ENCODE measurements around the gene COL4A1.

COL4A1 gene

GRCh38 chr13:110244976-110245375, 62.0 kb downstream of the COL4A1 start:
- no peaks in the 10 kb centered on the region for H3K36me3 ChIP-seq (ENCODE audit: insufficient read depth, low read length)
- H2AFZ ChIP-seq (ENCODE audit: low read length, unreplicated experiment): no peak overlapping the region
- peaks cover 51% of the 10 kb centered on the region for H3K4me1 ChIP-seq (ENCODE audit: control insufficient read depth, insufficient read depth, low read length, unreplicated experiment)
- H3K4me3 ChIP-seq (ENCODE audit: low read depth, low read length): no peak overlapping the region
- no peaks in the 10 kb centered on the region for H3K27me3 ChIP-seq (ENCODE audit: insufficient read depth, low read length)
- peaks cover 52% of the 10 kb centered on the region for H3K79me2 ChIP-seq (ENCODE audit: control insufficient read depth, insufficient read depth, low read length, unreplicated experiment)
- H3K27ac ChIP-seq (ENCODE audit: low read depth, low read length): no peak overlapping the region; the same call in 1 of the 2 replicates

DNA sequence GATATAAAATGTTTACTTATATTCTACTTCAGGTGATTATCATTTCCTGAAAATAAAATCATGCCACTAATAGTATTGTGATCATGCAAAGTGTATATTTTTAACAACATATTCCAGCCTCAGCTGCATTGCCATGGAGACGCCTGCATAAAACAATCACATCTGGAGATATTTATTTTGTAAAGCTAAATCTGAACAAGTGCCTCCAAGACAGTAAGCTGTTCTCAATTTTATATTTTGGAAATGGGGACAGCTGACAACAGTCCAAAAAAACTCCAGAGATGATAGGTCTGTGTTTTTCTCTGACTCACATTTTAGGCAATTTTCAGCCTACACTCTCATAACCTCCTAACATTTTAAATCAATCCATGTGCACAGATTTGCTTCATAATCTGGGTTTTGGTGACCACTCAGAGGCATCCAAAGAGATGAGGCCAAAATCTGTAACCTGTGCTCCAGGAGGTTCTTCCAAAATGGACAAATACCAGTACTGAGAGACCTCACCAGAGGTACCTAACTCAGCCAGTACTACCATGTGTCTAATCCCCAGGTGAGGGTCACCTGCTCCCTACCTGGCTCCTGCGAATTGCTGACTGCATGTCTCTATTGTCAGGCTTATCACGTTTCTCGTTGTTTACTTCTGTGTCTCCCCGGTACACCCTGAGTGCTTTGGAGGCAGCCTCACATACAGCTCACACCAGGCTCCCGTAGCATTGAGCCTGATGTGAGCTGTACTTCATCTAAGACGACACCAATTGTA, 62.7 kb downstream of the COL4A1 start:
- Histone ChIP-seq H3K36me3 (ENCODE audit: insufficient read depth, low read length) (no peaks in the 10 kb centered on the region), H3K4me1 (ENCODE audit: control insufficient read depth, insufficient read depth, low read length, unreplicated experiment) (peaks cover 46% of the 10 kb centered on the region), H3K79me2 (ENCODE audit: control insufficient read depth, insufficient read depth, low read length, unreplicated experiment) (peaks cover 49% of the 10 kb centered on the region), H3K4me3 (ENCODE audit: low read depth, low read length) (no peak overlapping the region), H3K27me3 (ENCODE audit: insufficient read depth, low read length) (no peaks in the 10 kb centered on the region), H3K27ac (ENCODE audit: low read depth, low read length) (peak overlapping the region; percentile 17; the same call in 1 of the 2 replicates), H2AFZ (ENCODE audit: low read length, unreplicated experiment) (no peak overlapping the region)

DNA sequence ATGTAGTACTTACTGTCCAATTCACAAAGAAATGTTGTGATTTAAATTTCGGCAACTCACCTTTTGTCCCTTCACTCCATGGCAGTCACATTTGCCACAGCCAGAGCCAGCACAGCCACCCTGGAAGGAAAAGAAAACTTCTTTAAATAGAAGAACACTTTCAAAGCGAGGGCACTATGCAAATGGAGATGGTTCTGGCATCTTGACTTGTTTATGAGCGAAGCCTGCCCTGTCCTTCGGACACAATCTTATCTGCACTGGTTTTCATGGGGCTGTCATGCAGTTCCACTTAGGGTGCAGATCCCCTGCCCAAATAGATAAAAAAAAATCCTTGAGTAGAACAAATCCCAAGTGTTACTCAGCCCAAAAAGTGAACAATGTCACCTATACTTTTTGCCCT, 64.3 kb downstream of the COL4A1 start:
- H3K27me3 ChIP-seq (ENCODE audit: insufficient read depth, low read length): no peaks in the 10 kb centered on the region
- H3K4me1 ChIP-seq (ENCODE audit: control insufficient read depth, insufficient read depth, low read length, unreplicated experiment): peaks cover 33% of the 10 kb centered on the region
- H3K27ac ChIP-seq (ENCODE audit: low read depth, low read length): no peak overlapping the region
- no peaks in the 10 kb centered on the region for H3K36me3 ChIP-seq (ENCODE audit: insufficient read depth, low read length)
- no peak overlapping the region for H2AFZ ChIP-seq (ENCODE audit: low read length, unreplicated experiment)
- peaks cover 45% of the 10 kb centered on the region for H3K79me2 ChIP-seq (ENCODE audit: control insufficient read depth, insufficient read depth, low read length, unreplicated experiment)
- no peak overlapping the region for H3K4me3 ChIP-seq (ENCODE audit: low read depth, low read length)

- H3K4me3 ChIP-seq (ENCODE audit: low read depth, low read length): no peak overlapping the region
- peaks cover 20% of the 10 kb centered on the region for H3K4me1 ChIP-seq (ENCODE audit: control insufficient read depth, insufficient read depth, low read length, unreplicated experiment)
- no peak overlapping the region for H2AFZ ChIP-seq (ENCODE audit: low read length, unreplicated experiment)
- no peaks in the 10 kb centered on the region for H3K36me3 ChIP-seq (ENCODE audit: insufficient read depth, low read length)
- no peak overlapping the region for H3K27ac ChIP-seq (ENCODE audit: low read depth, low read length)
- no peaks in the 10 kb centered on the region for H3K27me3 ChIP-seq (ENCODE audit: insufficient read depth, low read length)
- peaks cover 37% of the 10 kb centered on the region for H3K79me2 ChIP-seq (ENCODE audit: control insufficient read depth, insufficient read depth, low read length, unreplicated experiment)
Measured at GRCh38 chr13:110240943-110241342, 66.0 kb downstream of the COL4A1 start.

- no peak overlapping the region for H2AFZ ChIP-seq (ENCODE audit: low read length, unreplicated experiment)
- H3K27ac ChIP-seq (ENCODE audit: low read depth, low read length): no peak overlapping the region
- no peaks in the 10 kb centered on the region for H3K36me3 ChIP-seq (ENCODE audit: insufficient read depth, low read length)
- H3K4me3 ChIP-seq (ENCODE audit: low read depth, low read length): no peak overlapping the region
- peaks cover 16% of the 10 kb centered on the region for H3K4me1 ChIP-seq (ENCODE audit: control insufficient read depth, insufficient read depth, low read length, unreplicated experiment)
- peaks cover 32% of the 10 kb centered on the region for H3K79me2 ChIP-seq (ENCODE audit: control insufficient read depth, insufficient read depth, low read length, unreplicated experiment)
- H3K27me3 ChIP-seq (ENCODE audit: insufficient read depth, low read length): no peaks in the 10 kb centered on the region
Measured at GRCh38 chr13:110240352-110240751, 66.6 kb downstream of the COL4A1 start.

DNA sequence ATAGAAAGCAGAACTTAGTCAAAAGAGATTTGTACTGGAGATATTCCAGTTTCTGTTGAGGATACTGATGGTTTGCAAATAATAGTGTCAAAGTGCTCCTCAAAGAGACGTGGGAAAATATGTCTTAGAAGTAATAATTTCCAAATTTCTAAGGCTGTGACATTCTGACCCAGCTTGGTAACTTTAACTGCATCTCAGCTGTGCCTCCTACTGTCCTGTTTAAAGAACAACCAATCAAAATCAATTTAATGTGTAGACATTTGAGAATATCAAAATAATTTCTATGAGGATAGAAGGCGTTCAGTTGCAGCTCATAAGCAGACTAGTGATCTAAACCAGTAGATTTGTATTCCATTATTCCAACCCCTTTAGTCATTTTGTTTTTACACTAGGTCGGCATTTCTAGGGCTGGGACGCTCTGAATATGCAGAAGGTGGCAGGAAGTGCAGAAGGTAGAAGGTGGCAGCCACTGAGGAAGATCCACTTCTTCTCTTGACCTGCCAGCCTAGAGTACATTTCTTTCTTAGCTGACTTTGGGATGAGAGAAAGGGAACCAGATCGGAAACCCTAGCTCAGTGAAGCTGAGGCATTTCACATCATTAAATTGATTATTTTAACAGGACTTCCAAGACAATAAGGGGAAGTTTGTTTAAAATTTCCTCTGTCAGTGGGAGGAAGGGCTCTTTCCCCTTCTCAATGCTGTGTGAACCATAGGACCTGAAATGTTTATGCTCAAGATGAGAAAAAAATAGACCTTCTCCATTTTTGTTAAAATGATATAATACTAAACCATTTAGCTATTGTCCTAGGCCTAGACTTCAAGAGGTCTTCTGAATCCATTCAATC, 67.5 kb downstream of the COL4A1 start:
- H3K4me3 ChIP-seq (ENCODE audit: low read depth, low read length): no peak overlapping the region
- H3K79me2 ChIP-seq (ENCODE audit: control insufficient read depth, insufficient read depth, low read length, unreplicated experiment): peaks cover 27% of the 10 kb centered on the region
- no peaks in the 10 kb centered on the region for H3K36me3 ChIP-seq (ENCODE audit: insufficient read depth, low read length)
- no peak overlapping the region for H3K27ac ChIP-seq (ENCODE audit: low read depth, low read length)
- H2AFZ ChIP-seq (ENCODE audit: low read length, unreplicated experiment): no peak overlapping the region
- no peaks in the 10 kb centered on the region for H3K27me3 ChIP-seq (ENCODE audit: insufficient read depth, low read length)
- peaks cover 9% of the 10 kb centered on the region for H3K4me1 ChIP-seq (ENCODE audit: control insufficient read depth, insufficient read depth, low read length, unreplicated experiment)

DNA sequence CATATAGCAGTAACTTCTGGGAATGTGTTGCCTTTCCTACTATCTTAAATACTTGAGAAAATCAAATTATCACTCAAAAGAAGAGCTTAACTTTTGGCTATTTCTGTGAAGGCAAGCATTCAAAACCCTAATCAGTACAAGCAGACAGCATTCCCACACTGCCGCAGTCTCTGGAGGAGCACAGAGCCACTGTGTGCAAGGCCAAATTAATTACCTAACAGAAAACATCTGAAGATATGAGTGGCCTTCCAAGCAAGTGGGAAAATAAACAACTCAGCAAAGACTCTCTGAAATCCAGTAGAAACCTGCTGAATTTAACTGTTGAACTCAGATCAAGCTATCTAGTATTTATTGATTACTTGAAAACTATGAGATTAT, 68.2 kb downstream of the COL4A1 start:
- Histone ChIP-seq H3K36me3 (ENCODE audit: insufficient read depth, low read length) (no peaks in the 10 kb centered on the region), H3K4me3 (ENCODE audit: low read depth, low read length) (no peak overlapping the region), H3K27ac (ENCODE audit: low read depth, low read length) (no peak overlapping the region), H3K4me1 (ENCODE audit: control insufficient read depth, insufficient read depth, low read length, unreplicated experiment) (peaks cover 10% of the 10 kb centered on the region), H3K27me3 (ENCODE audit: insufficient read depth, low read length) (no peaks in the 10 kb centered on the region), H2AFZ (ENCODE audit: low read length, unreplicated experiment) (no peak overlapping the region), H3K79me2 (ENCODE audit: control insufficient read depth, insufficient read depth, low read length, unreplicated experiment) (peaks cover 24% of the 10 kb centered on the region)

GRCh38 chr13:110237875-110238817, 68.8 kb downstream of the COL4A1 start:
- H3K4me1 ChIP-seq (ENCODE audit: control insufficient read depth, insufficient read depth, low read length, unreplicated experiment): peaks cover 14% of the 10 kb centered on the region
- no peaks in the 10 kb centered on the region for H3K27me3 ChIP-seq (ENCODE audit: insufficient read depth, low read length)
- H3K36me3 ChIP-seq (ENCODE audit: insufficient read depth, low read length): no peaks in the 10 kb centered on the region
- H3K4me3 ChIP-seq (ENCODE audit: low read depth, low read length): no peak overlapping the region
- no peak overlapping the region for H2AFZ ChIP-seq (ENCODE audit: low read length, unreplicated experiment)
- H3K79me2 ChIP-seq (ENCODE audit: control insufficient read depth, insufficient read depth, low read length, unreplicated experiment): peaks cover 18% of the 10 kb centered on the region
- no peak overlapping the region; the same call in 1 of the 2 replicates for H3K27ac ChIP-seq (ENCODE audit: low read depth, low read length)

- no peaks in the 10 kb centered on the region for H3K27me3 ChIP-seq (ENCODE audit: insufficient read depth, low read length)
- no peaks in the 10 kb centered on the region for H3K36me3 ChIP-seq (ENCODE audit: insufficient read depth, low read length)
- H3K27ac ChIP-seq (ENCODE audit: low read depth, low read length): no peak overlapping the region
- H2AFZ ChIP-seq (ENCODE audit: low read length, unreplicated experiment): no peak overlapping the region
- peaks cover 21% of the 10 kb centered on the region for H3K79me2 ChIP-seq (ENCODE audit: control insufficient read depth, insufficient read depth, low read length, unreplicated experiment)
- H3K4me1 ChIP-seq (ENCODE audit: control insufficient read depth, insufficient read depth, low read length, unreplicated experiment): peaks cover 24% of the 10 kb centered on the region
- H3K4me3 ChIP-seq (ENCODE audit: low read depth, low read length): no peak overlapping the region
Measured at GRCh38 chr13:110236831-110237261, 70.1 kb downstream of the COL4A1 start.

DNA sequence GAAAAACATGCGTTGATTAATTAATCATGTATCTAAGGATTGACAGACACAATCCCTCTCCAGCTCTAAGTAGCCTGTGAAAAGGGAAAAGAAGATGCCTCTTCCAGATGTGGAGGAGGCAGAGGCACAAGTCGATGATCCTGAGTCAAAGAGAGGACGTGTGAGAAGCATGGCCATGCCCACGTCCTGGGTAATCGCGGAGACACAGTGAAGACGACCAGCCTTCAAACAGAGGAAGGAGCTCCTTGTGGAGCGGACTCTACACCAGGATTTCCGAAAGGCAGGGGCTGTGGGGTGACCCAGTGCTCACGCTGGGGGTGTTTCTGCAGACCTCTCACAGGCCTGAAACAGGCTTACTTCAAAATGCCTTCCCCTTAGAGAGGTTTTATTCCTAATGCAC, 70.5 kb downstream of the COL4A1 start:
- peaks cover 25% of the 10 kb centered on the region for H3K79me2 ChIP-seq (ENCODE audit: control insufficient read depth, insufficient read depth, low read length, unreplicated experiment)
- H2AFZ ChIP-seq (ENCODE audit: low read length, unreplicated experiment): no peak overlapping the region
- no peak overlapping the region for H3K27ac ChIP-seq (ENCODE audit: low read depth, low read length)
- H3K4me1 ChIP-seq (ENCODE audit: control insufficient read depth, insufficient read depth, low read length, unreplicated experiment): peaks cover 24% of the 10 kb centered on the region
- no peaks in the 10 kb centered on the region for H3K36me3 ChIP-seq (ENCODE audit: insufficient read depth, low read length)
- H3K27me3 ChIP-seq (ENCODE audit: insufficient read depth, low read length): no peaks in the 10 kb centered on the region
- no peak overlapping the region for H3K4me3 ChIP-seq (ENCODE audit: low read depth, low read length)

All from ACC112 (cell line).